ENCODE results near the gene RIMS4.
"Not testable (repeated sequence)": the region's sequence is repeated elsewhere in the genome, so short reads cannot be mapped to it uniquely, and the experiment has no call there.

The RIMS4 gene

DNA sequence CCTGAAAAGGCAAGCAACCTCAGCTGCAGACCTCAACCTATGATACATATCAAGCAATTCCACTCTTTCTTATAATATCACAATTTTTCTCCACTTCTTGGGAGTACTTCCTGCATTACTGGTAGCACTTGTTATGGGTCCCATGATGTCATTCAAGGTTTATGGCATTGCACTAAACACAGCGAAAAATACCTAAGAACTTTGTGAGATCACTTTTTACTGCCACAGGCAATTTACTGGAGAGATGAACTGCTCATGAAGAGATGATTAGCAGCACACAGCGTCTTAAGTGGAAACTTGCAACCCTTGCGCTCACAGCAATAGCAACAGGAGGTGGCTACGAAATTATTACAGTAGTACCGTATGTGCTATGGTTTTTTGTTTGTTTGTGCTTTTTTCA is 19.3 kb upstream of the RIMS4 start:
- DNase-seq = no peak
- Histone ChIP-seq H3K27me3 (replicated peaks) (no peaks in the 10 kb centered on the region), H3K36me3 (replicated peaks) (no peaks in the 10 kb centered on the region), H3K4me3 (ENCODE audit: low read depth, low read length) (no peak overlapping the region), H3K27ac (no peak overlapping the region)
- in situ Hi-C loops (cut with HindIII; ENCODE audit: low pct_ligation_motif_present, low sequenced_read_pairs) = no loop called here
- TF ChIP-seq, protein P1, sequence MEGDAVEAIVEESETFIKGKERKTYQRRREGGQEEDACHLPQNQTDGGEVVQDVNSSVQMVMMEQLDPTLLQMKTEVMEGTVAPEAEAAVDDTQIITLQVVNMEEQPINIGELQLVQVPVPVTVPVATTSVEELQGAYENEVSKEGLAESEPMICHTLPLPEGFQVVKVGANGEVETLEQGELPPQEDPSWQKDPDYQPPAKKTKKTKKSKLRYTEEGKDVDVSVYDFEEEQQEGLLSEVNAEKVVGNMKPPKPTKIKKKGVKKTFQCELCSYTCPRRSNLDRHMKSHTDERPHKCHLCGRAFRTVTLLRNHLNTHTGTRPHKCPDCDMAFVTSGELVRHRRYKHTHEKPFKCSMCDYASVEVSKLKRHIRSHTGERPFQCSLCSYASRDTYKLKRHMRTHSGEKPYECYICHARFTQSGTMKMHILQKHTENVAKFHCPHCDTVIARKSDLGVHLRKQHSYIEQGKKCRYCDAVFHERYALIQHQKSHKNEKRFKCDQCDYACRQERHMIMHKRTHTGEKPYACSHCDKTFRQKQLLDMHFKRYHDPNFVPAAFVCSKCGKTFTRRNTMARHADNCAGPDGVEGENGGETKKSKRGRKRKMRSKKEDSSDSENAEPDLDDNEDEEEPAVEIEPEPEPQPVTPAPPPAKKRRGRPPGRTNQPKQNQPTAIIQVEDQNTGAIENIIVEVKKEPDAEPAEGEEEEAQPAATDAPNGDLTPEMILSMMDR (IDR thresholded peaks at IDR 0.05; ENCODE audit: low read depth, low read length, missing control alignments) = no peak

DNA sequence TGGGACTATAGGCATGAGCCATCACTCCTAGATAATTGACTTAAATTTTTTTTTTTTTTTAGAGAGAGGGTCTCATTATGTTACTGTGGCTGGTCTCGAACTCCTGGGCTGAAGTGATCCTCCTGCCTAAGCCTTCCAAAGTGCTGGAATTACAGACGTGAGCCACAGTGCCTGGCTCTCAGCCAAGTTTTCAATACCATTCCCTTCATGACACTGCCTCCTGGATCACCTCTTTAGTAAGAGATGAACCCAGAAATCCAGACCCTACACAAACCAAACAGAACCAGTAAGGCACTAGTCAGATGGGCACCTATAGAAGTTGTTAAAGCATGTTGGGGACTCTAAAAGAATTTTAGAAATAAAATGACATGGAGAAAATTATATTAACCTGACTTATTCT is 18.3 kb upstream of the RIMS4 start:
- DNase-seq = no peak

DNA sequence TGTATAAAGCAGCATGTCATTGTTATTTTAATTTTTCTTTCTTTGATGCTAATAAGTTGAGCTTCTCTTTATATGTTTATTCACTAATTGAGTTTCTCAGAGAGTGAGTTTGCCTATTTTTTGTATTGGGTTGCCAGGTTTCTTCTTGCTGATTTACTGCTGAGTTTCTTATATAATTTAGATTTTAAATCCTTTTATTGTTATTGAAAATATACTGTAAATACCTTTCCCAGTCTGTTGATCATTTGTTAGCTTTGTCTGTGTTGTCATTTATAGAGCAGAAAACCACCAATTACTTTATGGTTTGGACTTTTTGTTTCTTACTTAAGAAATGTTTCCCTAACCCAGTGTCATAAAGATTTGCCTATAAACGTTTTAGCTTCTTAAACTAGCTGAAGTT is 17.1 kb upstream of the RIMS4 start:
- TF ChIP-seq, protein P1 (IDR thresholded peaks at IDR 0.05; ENCODE audit: low read depth, low read length, missing control alignments) = no peak
- Histone ChIP-seq H3K27ac (no peak overlapping the region), H3K36me3 (replicated peaks) (no peaks in the 10 kb centered on the region), H3K4me3 (ENCODE audit: low read depth, low read length) (no peak overlapping the region), H3K27me3 (replicated peaks) (no peaks in the 10 kb centered on the region)
- no peak for DNase-seq
- in situ Hi-C loops (cut with HindIII; ENCODE audit: low pct_ligation_motif_present, low sequenced_read_pairs) = no loop called here

More for the DNA sequence above, 18.3 kb upstream of the RIMS4 start:
- Histone ChIP-seq H3K4me3 (ENCODE audit: low read depth, low read length) (no peak overlapping the region), H3K36me3 (replicated peaks) (no peaks in the 10 kb centered on the region), H3K27me3 (replicated peaks) (no peaks in the 10 kb centered on the region), H3K27ac (no peak overlapping the region)
- in situ Hi-C loops (cut with HindIII; ENCODE audit: low pct_ligation_motif_present, low sequenced_read_pairs) = no loop called here
- TF ChIP-seq, protein P1 (IDR thresholded peaks at IDR 0.05; ENCODE audit: low read depth, low read length, missing control alignments) = no peak

DNA sequence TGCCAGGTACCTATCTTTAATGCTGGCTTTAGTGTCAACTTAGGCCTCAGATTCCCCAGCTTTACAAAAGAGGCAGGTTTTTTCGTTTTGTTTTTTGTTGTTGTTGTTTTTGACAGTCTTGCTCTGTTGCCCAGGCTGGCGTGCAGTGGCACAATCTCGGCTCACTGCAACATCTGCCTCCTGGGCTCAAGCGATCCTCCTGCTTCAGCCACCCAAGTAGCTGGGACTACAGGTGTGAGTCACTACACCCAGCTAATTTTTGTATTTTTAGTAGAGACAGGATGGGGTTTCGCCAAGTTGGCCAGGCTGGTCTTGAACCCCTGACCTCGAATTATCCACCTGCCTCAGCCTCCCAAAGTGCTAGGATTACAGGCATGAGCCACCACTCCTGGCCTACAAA is 11.2 kb upstream of the RIMS4 start:
- in situ Hi-C loops (cut with HindIII; ENCODE audit: low pct_ligation_motif_present, low sequenced_read_pairs); H3K27me3 ChIP-seq (replicated peaks); DNase-seq; H3K27ac ChIP-seq; H3K4me3 ChIP-seq (ENCODE audit: low read depth, low read length); H3K36me3 ChIP-seq (replicated peaks): not testable (repeated sequence)

DNA sequence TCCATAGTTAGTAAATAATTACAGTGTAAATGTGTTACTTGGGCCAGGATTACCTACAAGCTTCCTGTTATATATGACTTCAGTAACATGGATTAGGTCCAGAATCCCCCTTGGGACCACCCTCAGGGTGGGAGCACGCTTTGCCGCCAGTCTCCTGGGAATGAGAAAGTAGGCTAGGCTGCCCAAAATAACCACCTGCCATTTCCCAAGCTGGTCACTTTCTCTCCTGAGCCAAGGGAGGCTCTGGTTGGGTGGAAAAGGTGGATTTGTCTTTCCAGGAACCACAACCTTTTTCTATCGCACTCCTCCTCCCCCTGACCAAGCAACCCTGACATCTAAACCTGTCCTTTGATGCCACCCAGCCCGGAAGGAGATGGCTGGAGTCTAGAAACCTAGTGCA is 9.6 kb upstream of the RIMS4 start:
- TF ChIP-seq, protein P1 (IDR thresholded peaks at IDR 0.05; ENCODE audit: low read depth, low read length, missing control alignments) = no peak
- Histone ChIP-seq H3K4me3 (ENCODE audit: low read depth, low read length) (no peak overlapping the region), H3K27me3 (replicated peaks) (no peaks in the 10 kb centered on the region), H3K36me3 (replicated peaks) (no peaks in the 10 kb centered on the region), H3K27ac (no peak overlapping the region)
- in situ Hi-C loops (cut with HindIII; ENCODE audit: low pct_ligation_motif_present, low sequenced_read_pairs) = no loop called here
- no peak for DNase-seq

DNA sequence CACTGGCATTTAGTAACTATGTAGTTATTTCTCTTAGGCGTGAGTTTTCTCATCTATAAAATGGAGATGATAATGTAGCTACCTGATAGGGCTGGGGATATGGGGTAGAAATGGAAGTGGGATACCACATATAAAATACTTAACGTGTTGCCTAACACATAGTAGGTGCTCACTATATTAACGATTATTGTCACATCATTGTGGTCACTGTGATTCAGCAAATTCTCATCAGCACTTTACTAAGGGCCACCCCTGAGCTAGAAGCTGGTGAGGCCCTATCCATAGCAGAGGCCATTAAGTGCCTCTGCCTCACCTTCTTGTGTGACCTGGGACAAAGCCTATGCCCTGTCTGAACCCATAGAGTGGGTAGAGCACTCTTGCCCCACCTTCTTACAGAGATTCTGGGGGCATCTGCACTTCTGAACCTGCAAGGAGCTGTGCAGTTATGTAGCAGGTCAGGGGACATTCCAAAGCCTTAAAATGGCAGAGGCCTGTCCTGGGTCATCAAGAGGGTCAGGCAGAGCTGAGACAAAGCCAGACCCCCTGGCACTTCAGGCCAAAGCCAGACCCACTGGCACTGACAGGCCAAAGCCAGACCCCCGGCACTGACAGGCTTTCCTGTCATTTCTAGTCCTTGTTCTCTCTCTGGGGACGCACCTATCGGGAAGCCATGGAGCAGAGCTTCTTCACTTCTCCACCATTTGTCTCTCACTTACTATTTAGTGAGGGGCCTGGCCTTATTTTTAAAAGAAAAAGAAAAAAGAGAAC is 7.0 kb upstream of the RIMS4 start:
- H3K4me3 ChIP-seq (ENCODE audit: low read depth, low read length) = no peak overlapping the region
- peaks cover 3% of the 10 kb centered on the region for H3K27me3 ChIP-seq (replicated peaks)
- no peaks in the 10 kb centered on the region for H3K36me3 ChIP-seq (replicated peaks)
- DNase-seq = no peak
- in situ Hi-C loops (cut with HindIII; ENCODE audit: low pct_ligation_motif_present, low sequenced_read_pairs) = no loop called here
- no peak overlapping the region for H3K27ac ChIP-seq
- TF ChIP-seq, protein P1 (IDR thresholded peaks at IDR 0.05; ENCODE audit: low read depth, low read length, missing control alignments) = no peak

Data from brain microvascular endothelial cell (primary cell).